HG02610 (cell line): ENCODE measurements around the gene CLSTN1.
A peak's percentile ranks its signal among the peaks of the same experiment; 100 is the strongest.

Experiments
- ATAC-seq: cut with Tn5 transposase; IDR thresholded peaks from one replicate; pipeline ENCODE4 v1.9.1; 2021; ENCODE audit warnings: mild to moderate bottlenecking, moderate library complexity; ENCODE audit not compliant: unreplicated experiment

The CLSTN1 gene

DNA sequence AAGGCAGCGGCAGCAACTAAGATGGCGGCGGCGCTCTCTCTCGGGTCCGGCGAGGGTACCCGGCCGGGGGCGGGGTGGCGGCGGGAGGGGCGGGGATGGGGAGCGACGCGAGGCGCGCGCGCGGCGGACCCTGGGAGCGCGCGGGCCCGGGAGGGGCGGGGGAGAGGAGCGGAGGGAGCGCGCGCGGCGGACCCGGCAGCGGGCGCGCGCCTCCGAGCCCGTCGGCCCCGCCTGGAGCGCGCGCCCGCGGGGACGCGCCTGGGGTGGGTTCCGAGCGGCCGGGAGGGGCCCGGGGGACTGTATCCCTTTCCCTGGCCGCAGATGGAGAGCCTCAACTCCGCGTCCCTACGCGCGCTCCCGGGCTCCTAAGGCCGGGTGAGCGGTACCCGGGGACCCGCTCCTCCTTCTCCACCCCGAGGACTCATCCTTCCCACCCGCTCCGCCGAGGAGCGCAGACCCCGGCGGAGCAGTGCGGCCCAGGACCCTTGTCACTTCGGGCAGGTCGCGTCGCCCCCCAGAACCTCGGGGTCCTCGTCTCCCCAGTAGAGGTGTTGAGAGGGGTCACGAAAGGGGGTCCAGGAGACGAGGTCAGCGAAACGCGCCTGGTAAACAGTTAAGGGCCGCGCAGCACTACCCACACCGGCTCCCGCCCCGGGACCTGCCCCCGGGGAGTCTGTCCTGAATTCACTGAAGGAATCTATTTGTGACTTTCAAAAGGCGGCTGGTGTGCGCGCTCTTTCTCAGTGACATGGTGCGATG, at the start of gene CLSTN1:
TSS of gene CLSTN1 (minus strand) at position 23 of the 759 bp plus-strand sequence. CDS start 232 bp downstream, outside the sequence.
- peak; percentile 54 for ATAC-seq

DNA sequence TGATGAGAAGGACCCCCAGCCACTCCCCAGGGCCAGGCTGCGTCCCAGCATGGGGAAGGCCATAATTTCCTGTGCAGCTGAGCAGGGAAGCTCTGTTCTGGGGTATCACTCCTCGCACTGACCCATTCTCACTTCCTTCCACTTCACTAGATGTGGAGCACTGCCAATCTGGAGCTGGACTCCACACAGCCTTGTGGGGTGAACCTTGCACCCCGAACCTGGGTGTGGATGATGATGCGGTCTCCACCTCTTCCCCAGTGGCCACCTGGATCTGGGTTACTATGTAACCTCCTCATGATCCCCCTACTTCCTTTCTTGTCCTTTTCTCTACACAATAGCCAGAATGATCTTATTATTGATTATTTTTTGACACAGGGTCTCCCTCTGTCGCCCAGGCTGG, 49.6 kb upstream of the CLSTN1 start:
- ATAC-seq = no peak

DNA sequence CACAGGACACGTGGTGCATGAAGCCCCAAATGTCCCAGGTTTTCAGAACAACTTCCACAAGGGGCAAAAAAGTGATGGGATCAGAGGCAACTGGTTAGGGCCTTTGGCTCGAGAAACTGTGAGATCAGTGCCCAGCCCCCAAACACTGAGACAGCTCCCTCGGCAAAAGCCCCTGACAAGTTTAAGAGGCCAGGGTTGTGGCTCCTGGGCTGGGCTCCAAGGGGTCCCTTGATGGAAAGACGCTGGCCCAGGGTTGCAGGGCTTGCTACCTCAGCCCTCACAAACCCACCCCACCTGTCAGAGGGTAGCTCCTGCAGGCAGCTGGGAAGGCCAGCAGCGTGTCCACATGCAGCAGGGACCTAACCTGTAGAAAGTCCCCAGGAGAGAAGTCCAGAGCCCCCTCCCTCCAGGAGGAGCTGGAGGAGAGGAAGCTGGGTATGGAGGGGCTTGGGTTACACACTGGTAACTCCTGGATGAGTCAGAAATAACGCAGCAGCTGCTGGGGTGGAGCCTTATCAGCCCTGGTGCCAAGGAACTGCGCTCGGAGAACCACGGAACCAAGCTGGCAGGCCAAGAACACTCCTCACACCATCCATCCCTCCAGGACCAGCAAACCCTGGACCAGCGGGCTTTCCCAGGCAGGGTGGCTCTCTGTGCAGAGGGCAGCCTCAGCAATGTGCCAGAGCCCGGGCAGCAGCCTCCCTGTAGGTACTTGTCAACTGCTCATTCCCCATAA, 48.8 kb upstream of the CLSTN1 start:
- no peak for ATAC-seq

DNA sequence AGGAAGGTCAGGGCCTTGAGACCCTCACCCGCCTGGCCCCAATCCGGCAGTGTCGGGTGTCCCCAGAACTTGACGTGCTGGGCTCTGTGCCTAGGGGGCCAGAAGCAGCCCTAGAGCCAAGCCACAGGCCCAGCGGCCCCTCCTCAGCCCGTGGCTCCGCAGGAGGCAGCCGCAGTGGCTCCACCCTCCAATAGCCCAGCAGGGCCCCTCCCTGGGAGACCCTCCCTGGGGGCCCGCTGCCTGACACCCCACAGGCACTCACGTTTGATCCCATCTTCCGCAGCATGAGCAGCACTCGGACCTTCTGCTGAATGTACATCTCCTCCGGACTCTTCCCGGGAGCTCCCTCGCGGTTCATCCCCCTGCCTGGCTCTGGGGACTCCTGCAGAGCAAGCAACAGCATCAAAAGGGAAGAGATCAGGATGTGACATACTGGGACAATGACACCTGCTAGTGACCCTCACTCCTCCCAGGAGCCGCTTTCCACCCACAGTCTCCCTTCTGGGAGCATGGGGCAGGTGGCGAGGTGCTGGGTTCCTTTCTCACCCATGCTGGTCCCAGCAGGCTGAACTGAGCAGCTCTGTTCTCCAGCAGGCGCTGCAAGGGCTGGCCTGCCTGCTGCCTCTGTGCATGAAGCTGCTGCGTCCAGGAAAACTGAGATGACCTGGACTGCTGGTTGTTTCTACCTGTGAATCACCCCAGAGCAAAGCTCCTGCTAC, 48.1 kb upstream of the CLSTN1 start:
- no peak for ATAC-seq

DNA sequence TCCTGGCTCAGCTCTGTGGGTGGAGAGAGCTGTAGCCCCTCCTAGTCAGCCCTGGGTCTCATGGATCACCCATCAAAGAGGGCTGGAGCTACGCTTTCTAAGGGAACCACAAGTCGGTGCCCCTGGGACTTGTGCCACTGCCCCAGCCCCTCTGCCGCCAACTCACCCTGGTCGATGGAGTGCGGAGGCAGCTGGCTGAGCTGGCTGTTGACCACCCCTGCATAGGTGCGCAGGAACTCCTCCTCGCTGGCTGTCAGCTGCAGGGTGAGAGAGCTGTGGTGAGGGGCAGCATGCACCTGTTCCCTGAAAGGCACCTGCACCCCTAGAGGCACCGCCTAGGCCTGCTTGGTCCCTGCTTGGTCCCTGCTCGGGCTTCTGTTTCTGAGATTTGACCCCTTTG, 47.3 kb upstream of the CLSTN1 start:
- no peak for ATAC-seq

DNA sequence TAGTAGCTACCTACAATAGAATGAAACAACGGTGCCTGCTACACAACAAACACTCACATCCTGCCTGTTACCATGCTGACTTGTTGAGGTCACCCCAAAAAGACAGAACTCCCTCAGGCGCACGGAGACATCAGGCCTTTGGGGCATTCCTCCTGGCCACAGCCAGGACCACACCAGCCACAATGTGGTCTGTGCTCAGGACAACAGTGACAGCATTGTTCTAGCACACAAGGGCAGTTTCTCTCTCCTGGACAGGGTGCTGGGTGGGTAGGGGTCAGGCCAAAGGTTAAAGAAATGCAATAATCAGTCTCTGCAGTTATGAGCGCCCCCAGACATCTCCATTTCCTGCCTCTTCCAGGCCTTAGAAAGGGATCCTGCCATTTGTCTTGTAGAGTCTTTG, 46.8 kb upstream of the CLSTN1 start:
- ATAC-seq = no peak

DNA sequence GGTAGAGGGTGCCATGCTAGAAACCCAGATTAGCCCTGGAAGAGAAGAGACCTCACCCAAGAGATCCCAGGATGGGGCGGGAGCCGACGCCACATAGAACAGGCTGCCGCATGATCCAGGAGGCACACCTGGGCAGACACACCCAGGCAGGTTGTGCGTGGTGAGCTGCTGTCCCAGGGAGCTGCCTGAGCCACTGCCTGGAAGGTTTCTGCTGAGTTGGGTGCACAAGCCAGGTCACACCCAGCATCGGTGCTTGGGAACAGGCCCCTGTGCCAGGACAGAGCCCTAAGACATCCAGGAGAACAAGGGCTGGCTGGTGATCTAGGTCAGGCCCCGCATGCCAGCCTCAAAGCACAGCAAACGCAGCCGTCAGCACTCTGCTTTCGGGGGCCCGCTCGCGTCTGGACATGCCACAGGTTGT, 46.1 kb upstream of the CLSTN1 start:
- no peak for ATAC-seq

DNA sequence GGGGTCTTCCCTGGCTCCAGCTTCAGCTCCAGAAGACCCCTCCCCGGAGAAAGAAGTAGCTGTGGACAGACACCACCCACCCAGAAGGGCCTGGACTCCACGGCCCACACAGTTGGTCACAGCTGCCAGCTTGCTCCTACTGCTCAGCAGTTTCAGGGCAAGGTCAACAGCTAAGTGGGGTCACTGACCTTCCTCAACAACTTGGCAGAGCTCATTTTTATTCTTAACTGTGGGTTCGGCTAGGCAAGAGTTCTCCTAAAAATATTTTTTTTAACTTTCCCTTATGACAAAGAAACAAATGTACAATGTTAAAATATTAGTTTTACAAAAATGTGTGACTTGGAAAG, 44.5 kb upstream of the CLSTN1 start:
- no peak for ATAC-seq

DNA sequence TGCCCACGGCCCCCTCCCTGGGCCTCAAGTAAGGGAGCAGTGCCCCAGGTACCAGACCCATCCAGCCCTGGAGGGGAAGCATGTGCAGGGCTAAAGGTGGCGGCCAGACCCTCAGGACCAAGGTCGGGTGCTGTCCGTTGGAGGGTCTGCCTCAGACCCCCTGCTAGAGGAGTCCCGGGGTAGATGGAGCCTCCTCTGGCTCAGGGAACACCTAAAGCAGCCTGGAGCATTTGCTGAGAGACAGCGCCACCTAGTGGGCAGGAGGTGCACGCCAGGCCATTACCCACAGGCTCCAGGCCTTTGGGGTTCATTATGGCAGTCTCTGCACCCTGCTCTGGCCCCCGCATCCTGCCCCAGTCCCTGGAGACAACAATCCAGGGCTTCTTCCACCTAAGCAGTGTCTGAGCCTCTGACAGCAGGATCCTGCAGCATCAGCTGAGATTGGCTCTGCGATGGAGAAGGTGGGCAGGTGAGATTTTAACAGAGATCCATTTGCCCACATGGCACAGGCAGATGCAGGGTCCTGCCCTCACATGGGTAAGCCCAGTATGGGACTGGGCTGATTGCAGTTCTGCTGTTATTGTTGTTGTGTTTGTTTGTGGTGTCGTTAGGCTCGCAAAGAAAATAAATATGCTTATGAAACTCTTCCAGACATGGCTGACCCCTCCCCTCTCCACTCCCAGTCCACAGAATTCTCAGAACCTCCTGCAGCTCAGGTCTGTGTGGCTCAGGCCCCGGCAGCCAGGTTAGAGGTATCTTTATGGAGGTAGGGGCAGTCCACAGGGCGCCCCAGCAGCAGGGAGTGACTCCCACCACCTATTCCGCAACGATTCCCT, 43.9 kb upstream of the CLSTN1 start:
- no peak for ATAC-seq

DNA sequence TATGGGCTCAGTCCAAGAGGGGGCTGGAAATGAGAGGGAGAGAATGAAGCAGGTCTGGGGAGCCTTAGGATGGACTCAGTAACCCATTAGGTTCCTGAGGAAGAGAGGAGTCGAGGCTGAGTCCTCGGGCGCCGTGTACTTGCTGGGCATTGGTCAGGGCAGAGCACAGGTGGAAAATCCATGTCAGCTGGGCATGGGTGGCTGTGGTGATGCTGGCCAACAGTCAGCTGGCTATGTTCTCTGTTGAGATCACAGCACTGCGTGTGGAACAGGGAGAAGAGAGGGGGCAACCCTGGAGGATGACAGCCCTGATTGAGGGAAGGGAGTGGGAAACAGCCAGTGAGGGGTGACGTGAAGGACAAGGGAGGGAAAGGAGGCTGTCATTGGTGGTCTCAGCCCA, 43.1 kb upstream of the CLSTN1 start:
- ATAC-seq = no peak

DNA sequence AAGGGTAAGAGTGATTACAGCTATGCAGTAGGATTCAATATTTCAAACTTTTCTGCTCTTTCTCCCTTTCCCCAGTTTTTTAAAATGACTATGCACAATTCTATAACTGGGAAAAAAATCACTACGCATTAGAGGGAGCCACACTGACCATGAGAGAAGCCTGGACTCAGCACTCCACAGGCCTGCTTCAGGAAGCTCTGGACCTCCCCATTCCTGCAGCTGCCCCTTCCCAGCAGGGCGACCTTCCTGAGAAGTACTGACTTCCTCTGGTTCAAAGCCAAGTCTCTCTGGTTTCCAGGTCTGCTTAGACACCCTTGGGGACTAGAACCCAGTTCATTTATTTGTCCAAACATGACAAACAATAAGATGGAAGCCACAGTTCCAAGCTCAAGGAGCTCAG, 42.0 kb upstream of the CLSTN1 start:
- ATAC-seq = no peak

DNA sequence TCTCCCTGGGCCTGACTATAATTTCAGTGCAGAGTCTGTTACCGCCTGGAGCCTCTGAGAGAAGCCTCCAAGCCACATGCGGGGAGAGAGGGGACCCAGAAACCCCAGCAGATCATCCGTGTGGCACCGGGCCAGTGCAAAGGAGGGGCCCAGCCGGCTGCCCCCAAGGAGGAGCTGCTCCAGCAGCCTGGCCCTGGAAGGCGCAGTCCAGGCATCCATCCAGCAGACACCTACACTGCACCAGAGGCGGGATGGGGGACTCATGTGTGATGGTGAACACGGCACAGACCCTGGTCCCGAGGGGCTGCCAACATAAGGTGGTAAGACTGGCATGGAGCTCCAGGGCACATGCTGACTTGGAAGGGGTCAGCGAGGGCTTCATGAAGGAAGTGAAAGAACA, 39.6 kb upstream of the CLSTN1 start:
- no peak for ATAC-seq

DNA sequence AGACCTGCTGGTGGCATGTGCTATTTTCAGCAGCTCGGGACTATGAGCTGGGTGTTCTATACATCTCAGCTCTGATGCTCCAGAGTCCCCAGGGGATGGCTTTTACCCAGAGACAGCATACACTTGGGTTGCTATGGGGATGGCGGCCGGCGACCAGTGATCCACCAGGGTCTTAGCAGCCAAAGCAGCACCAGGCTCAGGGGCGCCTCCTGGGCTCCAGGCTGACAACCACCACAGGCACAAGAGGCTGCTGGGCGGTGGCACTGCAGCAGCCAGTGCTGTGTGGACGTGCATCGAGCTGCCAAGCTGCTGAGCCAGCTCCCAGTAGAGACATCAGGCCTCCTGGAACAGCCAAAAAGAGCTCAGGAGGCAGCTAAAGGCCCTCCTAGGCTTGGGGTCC, 37.6 kb upstream of the CLSTN1 start:
- no peak for ATAC-seq

DNA sequence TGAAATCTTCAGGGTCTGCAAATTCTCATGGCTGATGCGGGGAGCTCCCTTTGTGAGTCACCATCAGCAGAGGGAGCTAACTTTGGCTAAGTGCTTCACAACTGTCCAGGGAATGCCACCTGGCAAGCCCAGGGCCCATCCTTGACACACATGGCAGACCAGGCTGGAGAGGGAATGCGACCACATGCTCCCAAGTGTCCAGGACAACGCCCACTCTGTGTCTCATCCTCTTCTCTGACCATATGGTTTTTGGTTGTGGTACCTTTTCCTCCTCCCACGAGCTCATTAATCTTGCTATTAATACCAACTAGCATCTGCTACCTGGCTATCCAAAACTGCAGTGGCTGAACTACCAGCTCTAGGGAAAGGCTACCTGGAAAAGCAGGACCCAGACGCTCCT, 37.1 kb upstream of the CLSTN1 start:
- ATAC-seq = no peak

DNA sequence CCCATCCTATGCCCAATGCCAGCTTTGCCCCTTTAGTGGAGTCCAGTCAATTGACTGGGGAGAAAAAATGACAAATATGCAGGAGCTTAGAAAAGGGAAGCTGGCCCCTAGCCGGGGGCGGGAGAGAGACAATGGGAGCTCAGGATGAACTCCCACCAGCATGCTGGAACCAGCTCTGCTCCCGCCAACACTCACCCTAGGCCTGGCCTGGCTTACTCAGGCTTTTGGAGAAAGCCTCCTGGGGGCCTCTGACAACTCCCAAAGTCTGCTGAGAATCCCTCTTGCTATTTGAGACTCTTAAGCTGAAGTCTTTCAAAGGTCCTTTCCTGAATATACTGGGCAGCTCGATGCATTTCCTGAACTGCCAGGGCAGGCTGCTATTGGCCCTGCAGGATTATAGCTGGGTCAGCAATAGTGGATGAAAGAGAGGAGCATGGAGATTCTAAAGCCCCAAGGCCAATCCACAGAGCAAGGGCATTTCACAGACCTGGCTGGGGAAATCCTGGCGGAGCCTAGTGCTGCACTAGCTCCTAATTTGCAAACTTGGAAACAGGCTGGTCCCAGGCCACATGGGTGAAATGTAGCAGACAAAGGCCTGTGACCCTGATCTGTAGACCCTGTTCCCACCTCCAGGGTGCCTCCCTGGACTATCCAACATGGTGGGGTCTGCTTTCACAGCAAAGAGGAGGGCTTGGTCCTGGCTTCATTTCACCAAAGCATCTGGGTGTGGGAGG, 35.7 kb upstream of the CLSTN1 start:
- no peak for ATAC-seq

DNA sequence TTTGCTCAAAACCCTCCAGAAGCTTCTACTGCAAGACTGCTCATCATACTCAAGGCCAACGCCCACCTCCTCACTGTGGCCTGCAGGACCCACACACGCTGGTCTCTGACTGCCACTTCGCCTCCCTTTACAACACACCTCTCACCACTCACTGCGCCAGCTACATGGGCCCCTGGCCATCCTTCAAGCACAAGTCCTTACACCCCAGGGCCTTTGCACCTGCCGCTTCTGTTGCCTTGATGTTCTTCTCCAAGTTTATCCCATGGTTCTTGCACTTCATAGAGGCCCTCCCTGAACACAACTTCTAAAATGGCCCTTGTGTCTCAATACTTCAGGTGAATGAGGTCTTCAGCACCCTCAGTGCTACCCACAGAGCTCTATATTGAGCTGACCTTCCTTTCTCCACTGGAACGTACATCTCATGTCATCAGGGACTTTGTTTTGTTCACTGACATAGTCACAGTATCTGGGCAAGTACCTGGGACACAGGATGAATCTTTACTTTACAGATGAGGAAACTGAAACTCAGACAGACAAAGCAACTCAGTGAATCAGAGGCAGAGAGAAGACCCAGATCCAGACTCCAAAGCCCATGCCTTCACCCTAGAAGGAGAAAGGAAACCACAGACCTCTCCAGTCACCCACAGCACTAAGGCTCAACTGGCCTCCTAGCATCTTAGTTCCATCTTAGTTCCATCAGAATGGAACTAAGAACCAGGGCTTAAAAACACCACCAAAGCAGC, 34.7 kb upstream of the CLSTN1 start:
- no peak for ATAC-seq

DNA sequence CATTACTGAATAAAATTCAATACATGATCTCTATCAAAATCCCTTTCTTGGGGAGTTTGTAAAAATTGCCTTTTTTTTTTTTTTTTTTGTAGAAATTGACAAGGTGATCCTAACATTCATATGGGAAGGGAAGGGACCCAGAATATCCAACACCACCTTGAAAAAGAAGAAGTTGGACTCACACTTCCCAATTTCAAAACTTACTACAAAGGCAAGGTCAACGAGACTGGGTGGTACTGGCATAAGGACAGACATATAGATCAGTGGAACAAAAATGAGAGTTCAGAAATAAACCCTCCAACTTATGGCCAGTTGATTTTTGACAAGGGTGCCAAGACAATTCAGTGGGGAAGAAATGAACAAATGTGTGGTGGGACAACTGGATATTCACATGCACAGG, 31.4 kb upstream of the CLSTN1 start:
- ATAC-seq = no peak

DNA sequence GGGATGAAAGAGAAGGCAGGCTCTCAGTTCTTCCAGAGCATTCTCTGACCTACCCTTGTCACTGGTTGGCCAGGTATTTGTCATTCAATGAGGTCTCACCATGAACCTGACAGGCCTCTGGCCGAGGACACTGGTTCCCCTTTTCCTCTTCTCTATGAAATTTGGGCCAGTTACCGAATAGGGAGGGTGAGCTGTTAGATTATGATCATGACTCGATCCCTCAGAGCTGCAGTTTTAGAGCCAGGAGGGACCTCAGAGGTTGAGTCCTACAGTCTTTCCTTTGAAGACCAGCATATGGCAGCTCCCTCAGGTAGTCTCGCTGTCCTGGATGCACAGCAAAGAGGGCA, 29.5 kb upstream of the CLSTN1 start:
- no peak for ATAC-seq

DNA sequence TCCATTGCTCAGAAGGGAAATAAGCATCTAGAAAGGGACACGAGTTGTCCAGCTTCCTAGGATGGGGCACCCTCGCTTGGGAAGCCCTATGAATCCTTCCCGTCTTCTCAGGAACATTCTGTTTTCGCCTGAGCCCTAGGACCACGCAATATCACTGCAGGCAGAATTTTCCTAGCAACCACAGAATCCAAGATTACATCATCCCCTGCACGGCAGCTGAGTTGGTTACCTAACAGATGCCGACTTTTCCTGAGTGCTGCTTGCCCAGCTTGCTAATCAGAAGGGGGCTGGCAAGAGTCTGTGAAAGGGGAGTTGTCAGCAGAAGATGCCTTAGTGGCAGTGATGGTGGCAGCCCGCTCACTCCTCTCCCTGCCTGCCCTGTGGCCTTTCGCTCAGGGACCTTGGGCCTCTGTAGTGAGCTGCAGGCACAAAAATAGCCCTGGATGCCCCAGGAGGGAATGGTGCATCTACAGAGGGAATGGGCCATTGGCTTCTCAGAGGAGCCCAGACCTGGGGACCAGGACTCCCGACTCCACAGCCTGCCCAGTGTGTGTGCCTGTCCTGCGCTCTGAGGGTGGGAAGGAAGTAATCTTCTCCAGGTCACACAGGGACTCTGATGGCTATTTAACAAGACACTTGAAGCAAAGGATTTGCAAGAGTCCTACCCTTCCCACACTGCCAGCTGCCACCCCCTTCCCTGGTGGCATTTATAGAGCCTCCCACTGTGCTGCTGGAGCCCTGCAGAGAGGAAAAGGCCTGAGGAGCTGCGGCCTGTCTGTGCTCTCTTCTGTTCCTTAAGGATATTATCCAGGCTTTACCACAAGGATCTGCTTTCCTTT, 28.9 kb upstream of the CLSTN1 start:
- ATAC-seq = no peak
